ENCODE results near the gene SPTBN1.

DNA sequence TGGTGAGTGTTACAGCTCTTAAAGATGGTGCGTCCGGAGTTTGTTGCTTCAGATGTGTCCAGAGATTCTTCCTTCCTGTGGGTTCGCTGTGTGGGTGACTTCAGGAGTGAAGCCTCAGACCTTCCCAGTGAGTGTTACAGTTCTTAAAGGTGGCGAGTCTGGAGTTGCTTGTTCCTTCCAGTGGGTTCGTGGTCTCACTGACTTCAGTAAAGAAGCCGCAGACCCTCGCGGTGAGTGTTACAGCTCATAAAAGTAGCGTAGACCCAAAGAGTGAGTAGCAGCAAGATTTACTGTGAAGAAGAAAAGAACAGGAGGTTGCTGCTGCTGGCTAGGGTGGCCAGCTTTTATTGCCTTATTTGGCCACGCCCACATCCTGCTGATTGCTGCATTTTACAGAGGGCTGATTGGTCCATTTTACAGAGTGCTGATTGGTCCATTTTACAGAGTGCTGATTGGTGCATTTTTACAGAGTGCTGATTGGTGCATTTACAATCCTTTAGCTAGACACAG, 34.0 kb upstream of the SPTBN1 start:
- TF ChIP-seq, protein P1, sequence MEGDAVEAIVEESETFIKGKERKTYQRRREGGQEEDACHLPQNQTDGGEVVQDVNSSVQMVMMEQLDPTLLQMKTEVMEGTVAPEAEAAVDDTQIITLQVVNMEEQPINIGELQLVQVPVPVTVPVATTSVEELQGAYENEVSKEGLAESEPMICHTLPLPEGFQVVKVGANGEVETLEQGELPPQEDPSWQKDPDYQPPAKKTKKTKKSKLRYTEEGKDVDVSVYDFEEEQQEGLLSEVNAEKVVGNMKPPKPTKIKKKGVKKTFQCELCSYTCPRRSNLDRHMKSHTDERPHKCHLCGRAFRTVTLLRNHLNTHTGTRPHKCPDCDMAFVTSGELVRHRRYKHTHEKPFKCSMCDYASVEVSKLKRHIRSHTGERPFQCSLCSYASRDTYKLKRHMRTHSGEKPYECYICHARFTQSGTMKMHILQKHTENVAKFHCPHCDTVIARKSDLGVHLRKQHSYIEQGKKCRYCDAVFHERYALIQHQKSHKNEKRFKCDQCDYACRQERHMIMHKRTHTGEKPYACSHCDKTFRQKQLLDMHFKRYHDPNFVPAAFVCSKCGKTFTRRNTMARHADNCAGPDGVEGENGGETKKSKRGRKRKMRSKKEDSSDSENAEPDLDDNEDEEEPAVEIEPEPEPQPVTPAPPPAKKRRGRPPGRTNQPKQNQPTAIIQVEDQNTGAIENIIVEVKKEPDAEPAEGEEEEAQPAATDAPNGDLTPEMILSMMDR (conservative IDR thresholded peaks at IDR 0.05; ENCODE audit: low read depth, low read length), result no peak
- TF ChIP-seq EZH2 (IDR thresholded peaks at IDR 0.05; ENCODE audit: borderline replicate concordance, low read depth, low read length, poor library complexity, severe bottlenecking), result no peak

Measured in A673 (cell line).